ENCODE measurements around the gene SMOC2.

- TF ChIP-seq CTCF (IDR thresholded peaks at IDR 0.05) (no peak), POLR2A (IDR thresholded peaks at IDR 0.05) (no peak), POLR2AphosphoS5 (IDR thresholded peaks at IDR 0.05) (no peak)
These were observed 135.4 kb downstream of the SMOC2 start for GRCh38 chr6:168576388-168576787.
